Epithelial cell of proximal tubule (primary cell): ENCODE measurements around the gene TCN2. TPM values are rescaled to one million over a fixed set of nuclear protein-coding genes. Genes with fewer than 3 reads are reported as not detected.

Source experiments
- DNase-seq: peaks from one replicate; pipeline ENCODE4 v3.0.0-alpha.2; 2011; ENCODE audit warnings: low read depth
- H3K4me3 ChIP-seq: 2 replicates; pipeline ENCODE4 v1.5.1; 2011; ENCODE audit warnings: low read depth, mild to moderate bottlenecking, low read length
- total RNA-seq: library from RNA; depleted of rRNA; stranded (reverse); fragments of >200 nt; gene quantifications from 2 replicates; pipeline ENCODE4 v1.2.3, GENCODE V29; 2015
- TF ChIP-seq, protein P1 (sequence below): conservative IDR thresholded peaks from 2 replicates; pipeline ENCODE4 v1.5.1; 2012; ENCODE audit warnings: low read depth, mild to moderate bottlenecking, low read length

The TCN2 gene
- total RNA-seq, 1 donor from 2014 or later, result 6.9 TPM

DNA sequence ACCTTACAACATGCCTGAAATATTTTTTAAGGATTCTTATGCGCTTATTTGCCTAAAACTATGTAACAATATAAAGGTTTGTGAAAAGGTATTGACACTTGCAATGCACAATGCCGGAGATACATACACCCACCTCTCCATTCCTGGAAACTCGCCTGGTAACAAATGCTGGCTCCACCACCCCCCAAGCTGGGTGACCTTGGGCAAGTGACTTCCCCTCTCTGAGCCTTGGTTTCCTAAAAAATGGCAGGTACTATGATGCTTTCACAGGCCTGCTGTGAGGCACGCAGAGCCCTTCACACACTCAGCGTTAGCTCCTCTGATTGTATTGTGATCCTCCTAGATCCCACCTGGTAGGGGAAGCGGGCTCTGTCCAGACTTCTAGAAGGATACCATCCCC, 34.8 kb upstream of the TCN2 start:
- TF ChIP-seq, protein P1, sequence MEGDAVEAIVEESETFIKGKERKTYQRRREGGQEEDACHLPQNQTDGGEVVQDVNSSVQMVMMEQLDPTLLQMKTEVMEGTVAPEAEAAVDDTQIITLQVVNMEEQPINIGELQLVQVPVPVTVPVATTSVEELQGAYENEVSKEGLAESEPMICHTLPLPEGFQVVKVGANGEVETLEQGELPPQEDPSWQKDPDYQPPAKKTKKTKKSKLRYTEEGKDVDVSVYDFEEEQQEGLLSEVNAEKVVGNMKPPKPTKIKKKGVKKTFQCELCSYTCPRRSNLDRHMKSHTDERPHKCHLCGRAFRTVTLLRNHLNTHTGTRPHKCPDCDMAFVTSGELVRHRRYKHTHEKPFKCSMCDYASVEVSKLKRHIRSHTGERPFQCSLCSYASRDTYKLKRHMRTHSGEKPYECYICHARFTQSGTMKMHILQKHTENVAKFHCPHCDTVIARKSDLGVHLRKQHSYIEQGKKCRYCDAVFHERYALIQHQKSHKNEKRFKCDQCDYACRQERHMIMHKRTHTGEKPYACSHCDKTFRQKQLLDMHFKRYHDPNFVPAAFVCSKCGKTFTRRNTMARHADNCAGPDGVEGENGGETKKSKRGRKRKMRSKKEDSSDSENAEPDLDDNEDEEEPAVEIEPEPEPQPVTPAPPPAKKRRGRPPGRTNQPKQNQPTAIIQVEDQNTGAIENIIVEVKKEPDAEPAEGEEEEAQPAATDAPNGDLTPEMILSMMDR, result no peak
- DNase-seq, result no peak
- peak overlapping the region; percentile 31 for H3K4me3 ChIP-seq

DNA sequence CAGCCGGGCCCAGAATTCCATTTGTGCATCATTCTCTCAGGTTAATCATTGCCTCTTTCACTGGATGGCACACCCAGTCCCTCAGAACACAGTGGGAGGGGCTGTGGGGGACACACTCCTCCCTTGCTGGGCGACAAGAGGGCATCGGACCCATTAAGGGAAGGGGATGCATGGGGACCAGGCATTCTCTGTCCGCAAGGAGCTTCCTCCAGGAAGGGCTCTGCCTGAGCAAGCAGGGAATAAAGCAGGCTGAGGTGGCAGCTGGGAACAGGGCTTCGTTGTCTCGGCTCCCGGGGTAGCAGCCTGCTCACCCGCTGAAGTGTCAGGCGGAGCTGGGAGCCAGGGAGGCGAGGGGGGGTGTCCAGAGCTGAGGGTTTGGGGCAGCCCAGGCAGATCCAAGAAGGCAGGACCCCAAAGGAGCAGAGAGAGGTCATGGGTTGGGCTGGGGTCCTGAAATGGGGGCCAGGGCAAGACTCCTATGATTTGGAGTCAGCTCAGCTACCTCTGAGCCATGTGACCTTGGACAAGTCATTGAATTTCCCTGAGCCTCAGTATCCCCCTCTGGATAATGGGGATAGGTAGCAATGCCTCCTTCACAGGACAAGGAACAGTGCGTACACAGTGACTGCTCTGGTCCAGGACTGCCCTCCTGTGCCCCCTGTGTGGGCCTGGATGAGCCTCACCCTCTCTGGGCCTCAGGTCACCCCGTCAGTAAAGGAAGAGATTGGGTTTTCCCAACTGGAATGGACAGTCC, 34.0 kb upstream of the TCN2 start:
- DNase-seq, result no peak
- TF ChIP-seq, protein P1, result no peak
- H3K4me3 ChIP-seq, result peak overlapping the region; percentile 56

DNA sequence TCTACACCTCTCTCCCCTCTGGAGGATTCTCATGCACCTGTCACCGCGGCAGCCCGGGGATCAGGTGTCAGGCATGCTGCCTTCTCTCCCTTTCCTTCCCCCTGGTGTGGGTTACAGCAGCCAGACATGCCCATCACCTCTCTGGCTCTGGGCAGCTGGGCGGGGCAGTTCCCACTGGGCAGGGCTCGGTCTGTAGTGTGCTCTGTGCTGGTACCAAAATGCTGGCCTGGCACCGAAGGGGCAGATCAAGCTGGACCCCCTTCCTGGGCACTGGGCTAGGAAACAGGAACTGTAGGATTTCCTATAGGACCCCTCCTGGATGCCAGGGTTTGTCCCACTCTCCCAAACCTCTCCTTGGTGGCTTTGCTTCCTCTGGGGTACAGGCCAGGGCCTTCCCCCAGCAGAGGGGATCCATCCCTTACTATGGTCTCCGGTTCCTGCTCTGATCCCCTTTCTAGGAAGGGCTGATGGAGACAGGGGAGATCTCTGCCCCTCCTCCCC, 33.3 kb upstream of the TCN2 start:
- no peak for DNase-seq
- peak overlapping the region; percentile 56 for H3K4me3 ChIP-seq
- TF ChIP-seq, protein P1, result no peak

DNA sequence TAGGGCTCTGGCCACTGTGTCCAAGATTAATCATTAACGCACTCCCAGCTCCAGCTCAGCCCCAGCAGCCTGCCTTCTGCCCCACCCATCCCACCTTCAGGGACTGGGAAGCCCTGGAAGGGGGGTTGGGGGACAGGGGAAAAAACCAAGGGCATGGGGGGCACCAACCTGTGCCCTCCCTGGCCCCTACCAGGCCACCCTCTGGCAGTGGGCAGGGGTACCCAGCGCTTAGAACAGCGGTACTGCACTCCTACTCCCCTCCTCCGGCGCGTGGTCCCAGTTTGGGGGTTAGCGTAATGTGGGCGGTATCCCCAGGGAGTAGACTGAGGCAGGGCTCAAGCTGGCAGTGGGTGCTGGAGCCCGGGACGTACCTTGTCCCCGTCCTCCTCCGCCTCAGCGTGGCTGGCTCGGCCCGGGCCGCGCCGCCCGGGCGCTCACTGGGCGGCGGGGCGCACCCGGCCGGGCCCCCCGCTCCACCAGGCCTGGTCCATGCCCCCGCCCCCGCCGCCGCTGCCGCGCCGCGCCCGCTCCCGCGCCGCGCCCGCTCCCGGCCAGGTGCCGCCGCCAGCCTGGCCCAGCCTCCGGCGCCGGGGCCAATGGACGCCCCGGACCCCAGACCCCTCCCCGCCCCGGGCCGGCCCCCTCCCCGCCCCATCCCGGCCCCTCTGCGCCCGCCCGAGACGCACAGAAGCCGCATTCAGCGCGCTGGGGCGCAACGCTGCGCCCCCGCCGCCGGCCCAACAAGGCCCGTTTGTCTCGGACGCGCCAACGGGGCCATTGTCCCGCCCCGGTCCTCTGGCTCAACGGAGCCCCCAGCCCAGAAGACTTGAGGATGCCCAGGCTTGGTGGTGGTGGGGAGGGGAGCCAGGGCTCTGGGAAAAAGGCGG, 32.6 kb upstream of the TCN2 start, which contains the start of gene GAL3ST1:
TSS of gene GAL3ST1 (minus strand) at position 571 of the 887 bp plus-strand sequence. CDS start 17,273 bp downstream, outside the sequence.
- TF ChIP-seq, protein P1, result no peak
- DNase-seq, result no peak
- peak within 1 kb of the TSS; percentile 56 for H3K4me3 ChIP-seq

DNA sequence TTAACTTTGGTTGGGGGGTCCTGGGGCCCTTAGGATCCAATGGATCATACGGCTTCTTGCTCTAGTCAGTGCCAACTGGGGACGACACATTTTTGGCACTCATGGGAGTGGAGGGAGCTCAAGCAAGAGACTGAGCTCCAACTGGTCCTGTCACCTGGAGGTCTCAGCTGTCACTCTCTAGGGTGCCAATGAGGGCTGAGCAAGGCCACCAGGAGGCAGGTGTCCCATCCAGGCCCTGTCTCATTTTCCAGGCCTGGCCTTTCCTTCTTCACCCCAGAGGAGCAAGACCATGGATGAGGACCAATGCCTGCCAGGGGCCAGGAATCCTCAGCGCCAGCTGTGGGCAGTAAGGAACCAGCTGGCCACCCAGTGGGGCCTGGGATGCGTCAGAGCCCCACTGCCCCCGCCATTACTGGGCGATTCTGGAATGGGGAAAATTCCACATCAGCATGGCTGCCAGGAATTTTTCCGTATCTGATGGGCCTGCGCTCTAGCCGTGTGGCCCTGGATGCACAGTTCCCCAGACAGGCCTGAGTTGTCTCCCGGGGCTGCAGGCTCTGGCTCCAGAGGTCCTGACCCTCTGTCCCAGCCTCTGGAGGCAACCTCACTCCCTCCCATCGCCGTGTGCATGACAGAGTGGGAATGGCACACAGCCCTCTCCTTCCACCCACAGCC, 31.8 kb upstream of the TCN2 start:
- peak overlapping the region; percentile 18 for H3K4me3 ChIP-seq
- TF ChIP-seq, protein P1, result peak; percentile 31
- DNase-seq, result no peak

DNA sequence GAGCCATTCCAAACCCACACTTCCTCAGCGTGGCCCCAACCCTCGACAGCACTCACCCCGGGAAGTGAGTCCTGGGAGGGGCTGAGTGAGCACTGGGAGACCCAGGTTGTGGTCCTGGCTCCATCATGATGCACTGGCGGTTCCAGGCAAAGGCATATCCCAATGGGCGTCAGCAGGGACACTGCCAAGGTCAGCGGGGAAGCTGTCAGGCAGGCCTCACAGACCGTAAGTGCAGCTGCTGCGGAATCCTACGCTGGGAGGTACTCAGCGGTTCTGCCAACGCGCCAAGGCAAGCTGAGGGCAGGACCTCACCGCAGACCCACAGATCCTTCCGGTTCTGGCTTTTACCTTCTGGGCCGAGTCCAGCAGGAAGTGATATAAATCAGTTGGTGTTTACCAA, 31.1 kb upstream of the TCN2 start:
- TF ChIP-seq, protein P1, result no peak

More for the DNA sequence above, 31.1 kb upstream of the TCN2 start:
- no peak for DNase-seq
- H3K4me3 ChIP-seq, result no peak overlapping the region
